ENCODE results near the gene BPIFA3.
A peak's percentile ranks its signal among the peaks of the same experiment; 100 is the strongest.

The BPIFA3 gene

DNA sequence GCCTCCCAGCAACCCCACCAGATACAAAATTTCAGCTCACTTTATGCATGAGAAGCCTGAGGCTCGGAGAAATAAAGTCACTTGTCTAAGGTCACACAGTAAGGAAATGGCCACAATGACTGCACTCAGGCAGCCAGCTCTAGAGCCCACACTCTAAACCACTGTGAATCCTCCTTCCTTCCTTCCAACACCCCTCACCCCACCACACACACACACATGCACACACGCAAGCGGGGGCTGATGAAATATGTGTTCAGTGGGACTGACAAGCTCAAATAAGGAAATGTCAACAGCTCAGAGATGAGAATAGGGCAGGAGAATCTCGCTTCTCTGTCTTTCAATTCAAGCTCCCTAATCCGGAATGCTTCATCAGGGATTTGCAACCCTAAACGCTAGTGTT is 12.7 kb downstream of the BPIFA3 start:
- no peak for DNase-seq

DNA sequence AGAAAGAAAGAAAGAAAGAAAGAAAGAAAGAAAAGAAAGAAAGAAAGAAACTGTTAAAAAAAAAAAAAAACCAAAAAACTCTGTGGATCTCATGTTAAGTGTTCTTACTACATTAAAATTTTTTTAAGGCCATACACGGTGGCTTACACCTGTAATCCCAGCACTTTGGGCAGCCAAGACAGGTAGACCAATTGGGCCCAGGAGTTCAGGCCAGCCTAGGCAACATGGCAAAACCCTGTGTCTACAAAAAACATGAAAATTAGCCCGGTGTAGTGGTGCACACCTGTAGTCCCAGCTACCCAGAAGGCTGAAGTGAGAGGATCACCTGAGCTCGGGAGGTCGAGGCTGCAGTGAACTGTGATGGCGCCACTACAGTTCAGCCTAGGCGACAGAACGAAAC is 14.1 kb downstream of the BPIFA3 start:
- DNase-seq: no peak

DNA sequence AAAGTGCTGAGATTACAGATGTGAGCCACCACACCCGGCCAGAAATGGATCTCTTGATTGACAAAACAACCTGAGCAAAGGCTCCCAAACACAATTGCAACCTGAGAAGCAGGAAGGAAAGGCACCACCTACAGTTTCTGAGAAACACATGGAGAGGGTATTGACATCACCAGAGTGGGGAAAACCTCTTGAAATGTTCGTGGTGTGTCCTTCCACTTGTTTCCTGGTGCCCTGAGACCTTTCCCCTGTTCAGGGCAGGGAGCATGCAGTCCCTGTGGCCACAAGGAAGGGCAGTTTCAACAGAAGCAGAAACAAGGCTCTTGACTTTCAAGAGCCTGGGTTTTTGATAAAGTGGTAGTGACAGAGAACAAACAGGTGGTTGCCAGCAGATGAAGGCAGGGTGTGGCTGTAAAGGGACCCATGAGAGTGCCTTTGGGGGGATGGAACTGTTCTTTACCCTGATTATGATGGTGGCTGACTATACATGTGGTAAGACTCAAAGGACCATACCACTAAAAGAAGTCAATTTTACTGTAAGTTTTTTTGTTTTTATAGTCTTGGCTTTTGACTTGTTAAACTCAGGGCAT is 15.4 kb downstream of the BPIFA3 start:
- DNase-seq: peak; percentile 54 to 82

DNA sequence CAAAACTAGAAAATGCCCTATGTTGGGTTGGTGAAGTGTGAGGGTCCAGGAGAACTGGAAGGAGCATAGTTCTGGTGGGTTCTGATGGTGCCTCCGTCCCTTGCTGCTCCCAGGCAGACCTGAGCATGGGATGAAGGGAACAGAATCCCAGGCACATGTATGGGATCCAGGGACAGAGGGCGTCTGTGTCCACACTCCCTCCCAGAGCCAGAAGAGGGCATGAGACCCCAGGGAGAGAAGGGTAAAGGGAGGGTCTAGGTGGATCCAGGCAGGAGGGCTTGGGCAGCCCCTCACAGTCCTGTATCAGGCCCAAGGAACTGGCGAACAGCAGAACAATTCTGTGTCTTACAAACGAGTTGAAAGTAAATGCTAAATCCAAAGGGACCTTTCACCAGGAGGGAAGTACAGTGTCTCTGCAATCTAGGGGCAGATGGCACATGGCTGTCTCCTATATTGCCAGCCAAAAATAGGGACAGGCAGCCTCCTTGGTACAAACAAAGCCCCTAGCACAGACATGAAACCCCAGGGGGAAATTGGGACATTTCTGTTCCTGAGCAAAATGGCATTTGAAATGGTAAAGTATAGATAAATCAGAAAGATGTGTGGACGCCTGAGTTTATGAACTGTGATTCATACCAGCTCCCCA is 16.1 kb downstream of the BPIFA3 start:
- no peak for DNase-seq

DNA sequence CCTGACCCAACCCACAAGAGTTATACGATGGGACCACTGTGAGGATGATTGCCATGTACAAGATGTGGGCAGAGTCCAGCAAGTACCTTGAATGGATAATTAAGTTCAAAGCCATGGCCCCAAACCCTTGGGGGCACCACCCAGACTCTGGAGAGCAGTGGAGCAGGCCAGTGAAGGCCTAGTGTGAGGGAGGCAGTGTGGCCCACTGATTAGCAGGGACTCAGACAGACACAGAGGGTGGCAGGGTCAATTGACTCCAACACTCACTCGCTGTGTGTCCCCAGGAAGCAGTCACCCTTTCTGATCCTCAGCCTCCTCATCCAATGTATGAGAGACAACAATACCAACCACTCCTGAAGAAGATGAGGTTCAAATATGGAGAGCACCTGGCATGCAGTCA is 16.9 kb downstream of the BPIFA3 start:
- DNase-seq: no peak

DNA sequence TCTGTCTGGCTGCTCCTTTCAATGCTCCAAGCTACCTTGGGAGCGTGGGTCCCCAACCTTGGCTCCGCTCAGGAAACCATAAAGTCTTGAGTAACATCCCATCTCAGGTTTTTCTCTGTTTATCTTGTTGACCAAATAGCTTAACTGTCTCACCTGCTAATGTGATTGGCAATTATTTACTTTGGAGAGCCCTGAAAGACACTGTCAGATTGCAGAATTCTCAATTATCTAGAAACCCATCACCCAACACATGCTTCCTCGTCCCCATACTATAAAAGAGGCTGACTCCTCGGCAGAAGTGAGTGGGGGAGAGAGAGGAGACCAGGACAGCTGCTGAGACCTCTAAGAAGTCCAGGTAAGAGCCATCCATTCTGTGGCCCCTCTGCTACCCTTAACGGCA is 18.5 kb downstream of the BPIFA3 start, which contains the start of gene BPIFA1:
Gene BPIFA1 (plus strand): TSS at position 301 of the 400 bp plus-strand sequence. CDS start 1,716 bp downstream, outside the sequence.
- DNase-seq: no peak

DNA sequence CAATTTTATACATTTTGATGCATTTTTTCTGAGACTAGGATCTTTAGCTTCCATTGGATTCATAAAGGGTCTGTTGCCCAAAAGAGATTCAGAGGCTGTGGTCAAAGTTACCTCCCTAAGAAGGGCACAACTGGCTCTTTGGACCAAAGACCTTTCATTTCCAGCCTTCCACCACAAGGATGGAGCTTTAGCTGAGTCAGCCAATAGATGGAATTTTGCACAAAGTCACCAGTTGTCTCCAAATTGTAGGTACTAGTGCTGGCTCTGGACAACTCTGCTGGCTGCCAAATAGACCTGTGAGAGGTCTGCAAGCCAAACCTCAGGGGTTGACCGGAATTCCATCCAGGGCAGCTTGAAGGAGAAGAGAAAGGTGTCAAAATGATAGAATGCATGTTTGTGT is 19.2 kb downstream of the BPIFA3 start:
- DNase-seq: no peak

DNA sequence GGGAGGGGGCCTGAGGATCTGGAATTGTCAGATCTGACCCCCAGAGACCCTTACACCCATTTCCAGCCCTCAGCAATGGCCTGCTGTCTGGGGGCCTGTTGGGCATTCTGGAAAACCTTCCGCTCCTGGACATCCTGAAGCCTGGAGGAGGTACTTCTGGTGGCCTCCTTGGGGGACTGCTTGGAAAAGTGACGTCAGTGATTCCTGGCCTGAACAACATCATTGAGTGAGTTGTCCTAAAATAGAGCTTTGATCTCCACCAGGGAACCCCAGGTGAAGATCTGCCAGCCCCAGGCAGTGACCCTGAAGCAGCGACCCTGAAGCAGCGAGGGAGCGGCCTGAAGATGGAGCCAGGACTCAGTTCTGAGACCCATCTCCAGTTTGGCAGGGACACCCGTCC is 20.8 kb downstream of the BPIFA3 start:
- DNase-seq: no peak

DNA sequence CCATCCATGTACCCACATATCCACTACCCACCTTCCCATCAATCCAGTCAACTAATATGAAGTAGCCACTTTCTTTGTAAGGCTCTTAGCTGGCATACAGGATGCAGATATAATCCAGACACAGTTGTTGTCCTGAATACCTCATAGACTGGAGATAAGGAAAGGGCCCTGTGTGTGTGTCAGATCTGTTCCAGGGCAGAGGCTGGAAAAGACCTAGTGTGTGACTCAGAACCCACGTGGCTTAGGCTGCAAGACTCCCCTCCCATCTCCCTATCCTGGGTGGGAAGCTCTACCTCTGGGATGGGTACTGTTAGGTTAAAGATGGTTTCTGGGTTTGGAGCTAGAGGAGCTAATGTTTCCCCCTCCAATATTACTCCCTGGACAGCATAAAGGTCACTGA is 22.3 kb downstream of the BPIFA3 start:
- no peak for DNase-seq

DNA sequence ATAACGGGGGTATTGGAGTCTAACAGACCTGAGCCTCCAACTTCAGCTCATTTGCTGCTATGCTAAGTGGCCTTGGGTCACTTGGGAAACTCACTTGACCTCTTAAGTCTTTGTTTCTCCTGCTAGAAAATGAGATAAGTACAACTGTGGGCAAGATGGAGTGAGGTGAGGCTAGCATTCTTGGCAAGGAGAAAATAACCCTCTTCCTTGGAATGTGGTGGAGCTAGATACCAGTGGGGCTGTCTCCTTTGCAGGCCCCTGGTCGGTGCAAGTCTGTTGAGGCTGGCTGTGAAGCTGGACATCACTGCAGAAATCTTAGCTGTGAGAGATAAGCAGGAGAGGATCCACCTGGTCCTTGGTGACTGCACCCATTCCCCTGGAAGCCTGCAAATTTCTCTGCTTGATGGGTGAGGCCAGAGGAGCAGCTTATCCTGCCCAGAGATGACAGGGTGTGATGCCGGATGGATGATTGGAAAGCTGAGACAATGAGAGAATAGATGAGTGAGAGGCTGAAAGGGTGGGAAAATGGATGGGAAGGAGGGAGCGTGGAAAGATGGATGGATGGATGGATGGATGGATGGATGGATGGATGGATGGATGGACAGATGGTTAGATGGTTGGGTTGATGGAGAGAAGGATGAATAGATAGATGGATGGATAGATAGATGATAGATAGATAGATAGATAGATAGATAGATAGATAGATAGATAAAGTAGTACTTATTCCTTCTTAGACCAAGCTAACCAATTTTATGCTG is 23.0 kb downstream of the BPIFA3 start:
- no peak for DNase-seq

DNA sequence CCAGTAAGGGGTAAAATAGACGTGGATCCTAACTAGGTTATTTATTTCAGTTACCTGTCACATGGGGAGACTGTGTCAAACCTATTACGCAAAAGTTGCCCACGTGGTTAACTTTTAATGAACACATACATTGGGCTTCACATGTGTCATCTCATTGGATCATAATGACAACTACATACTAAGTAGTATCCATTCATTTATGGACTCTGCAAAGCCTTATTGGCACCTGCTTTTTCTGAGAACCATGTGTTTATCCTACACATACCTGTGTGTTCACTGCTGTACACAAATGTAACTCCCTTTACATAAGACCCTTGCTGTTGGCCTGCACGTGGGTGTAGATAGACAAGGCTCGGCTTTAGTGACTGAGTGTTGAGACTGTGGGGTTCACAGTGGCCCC is 23.8 kb downstream of the BPIFA3 start:
- no peak for DNase-seq

DNA sequence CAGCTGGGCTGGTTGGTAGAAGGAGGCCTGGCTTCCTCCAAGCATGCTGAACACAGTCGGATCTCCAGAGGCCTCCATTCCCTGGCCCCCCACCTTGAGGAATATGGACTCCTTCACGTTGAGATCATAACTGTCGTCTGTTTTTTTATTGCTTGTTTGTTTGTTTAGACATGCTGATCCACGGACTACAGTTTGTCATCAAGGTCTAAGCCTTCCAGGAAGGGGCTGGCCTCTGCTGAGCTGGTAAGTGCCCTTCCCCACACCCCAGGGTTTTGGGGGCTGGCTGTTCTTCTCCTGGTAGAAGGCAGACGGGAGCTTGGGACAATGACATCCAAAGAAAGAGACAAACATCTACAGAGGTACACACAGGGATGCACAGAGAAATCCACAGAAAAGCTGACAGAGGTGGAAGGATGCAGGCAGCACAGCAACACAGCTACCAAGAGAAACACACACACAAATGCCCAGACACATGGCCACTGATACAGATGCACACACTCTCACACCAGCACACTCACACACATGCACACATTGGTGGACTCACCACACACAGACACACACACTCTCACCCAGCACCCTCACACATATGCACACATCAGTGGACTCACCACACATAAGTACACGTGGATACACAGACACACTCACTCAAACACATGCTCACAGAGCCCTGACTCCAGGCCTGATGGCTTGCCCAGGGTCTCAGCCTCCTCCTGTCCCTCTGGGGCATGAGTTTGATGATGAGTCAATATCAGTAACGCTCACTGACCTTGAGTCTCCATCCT is 25.4 kb downstream of the BPIFA3 start:
- DNase-seq: no peak

DNA sequence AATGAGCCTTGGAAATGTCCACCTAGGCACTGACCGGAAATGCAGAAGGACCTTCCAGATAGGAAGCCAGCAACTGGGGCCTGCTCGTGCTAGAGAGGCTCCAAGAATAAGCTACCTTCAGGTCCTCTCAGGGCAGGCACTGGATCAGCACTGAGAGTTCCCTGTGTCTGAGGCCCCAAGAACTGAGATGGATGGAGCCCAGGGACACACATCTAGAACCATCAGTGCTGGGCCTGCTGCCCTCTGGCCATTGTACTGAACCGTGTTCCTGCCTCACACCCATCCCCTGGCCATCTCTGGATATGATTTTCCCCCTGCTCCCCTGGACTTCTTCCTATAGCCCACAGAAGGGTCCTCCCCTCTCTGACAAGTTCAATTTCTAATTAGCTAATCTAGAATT is 28.9 kb downstream of the BPIFA3 start:
- no peak for DNase-seq

DNA sequence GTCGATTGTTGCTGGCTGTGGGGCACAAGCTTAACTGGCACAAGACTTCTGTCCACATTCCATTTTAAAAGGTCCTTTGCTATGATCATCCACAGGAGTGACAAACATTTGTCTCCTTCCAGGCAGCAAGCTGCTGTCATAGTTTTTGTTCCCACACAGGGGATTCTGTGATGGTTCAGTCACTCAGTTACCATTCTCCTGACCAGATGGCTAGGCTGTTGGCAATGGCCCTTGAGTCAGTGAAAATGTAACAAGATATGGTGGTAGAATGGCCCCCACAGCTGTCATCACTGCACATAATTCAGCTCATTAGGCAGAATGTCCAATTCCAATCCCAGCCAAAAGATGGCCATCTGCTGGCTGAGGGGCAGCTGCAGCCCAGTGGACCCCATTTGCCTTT is 32.3 kb downstream of the BPIFA3 start:
- DNase-seq: no peak

DNA sequence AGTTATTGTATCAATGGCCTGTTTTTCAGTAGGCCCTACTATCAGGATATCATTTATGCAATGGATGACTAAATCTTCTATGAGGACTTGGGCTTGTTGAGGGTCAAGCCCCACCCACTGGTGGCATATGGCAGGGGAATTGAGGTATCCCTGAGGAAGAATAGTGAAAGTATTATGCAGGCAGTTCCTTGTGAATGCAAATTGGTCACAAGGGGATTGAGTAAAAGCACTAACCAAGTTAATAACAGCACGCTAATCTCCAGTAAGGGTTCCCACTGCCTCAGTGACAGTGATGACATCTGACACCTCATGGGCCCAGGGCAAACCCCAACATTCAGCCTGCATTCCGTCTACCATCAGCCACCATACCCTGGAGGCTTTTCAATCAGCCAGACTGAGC is 33.5 kb downstream of the BPIFA3 start:
- no peak for DNase-seq

DNA sequence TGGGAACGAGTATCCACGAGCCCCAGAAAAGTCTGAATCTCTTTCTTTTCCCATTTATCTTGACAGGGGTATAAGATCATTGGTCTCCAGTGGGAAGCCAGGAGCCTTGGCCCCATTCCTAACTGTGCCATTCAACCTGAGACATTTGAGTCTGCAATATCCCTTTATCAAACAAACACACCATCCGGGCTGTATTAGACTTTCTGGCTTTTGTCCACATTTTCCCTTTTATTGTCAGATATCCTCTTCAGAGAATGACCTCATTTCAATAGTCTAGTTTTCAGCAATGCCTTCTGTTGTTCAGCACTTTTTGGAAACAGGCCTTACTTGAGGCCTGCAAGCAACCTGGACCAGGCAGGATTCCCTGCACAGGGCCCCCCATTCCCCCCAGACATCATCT is 34.3 kb downstream of the BPIFA3 start:
- no peak for DNase-seq

DNA sequence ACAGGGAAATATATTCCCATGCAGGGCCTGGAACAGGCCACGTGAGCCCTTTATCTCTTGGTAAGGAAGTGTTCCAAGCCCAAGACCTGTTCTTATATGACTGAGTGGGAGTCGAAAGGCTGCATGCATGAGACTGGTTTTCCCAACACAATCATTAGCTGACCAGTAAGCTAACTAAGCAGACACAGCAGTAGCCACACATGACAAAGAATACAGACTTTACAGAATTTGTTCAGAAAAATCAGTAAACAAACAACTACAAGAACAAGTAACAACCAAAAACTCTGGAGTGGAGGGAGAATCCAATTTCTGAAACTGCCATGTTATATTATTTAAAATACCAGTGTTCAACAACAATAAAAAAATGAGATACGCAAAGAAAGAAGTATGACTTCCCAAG is 35.3 kb downstream of the BPIFA3 start:
- DNase-seq: no peak

DNA sequence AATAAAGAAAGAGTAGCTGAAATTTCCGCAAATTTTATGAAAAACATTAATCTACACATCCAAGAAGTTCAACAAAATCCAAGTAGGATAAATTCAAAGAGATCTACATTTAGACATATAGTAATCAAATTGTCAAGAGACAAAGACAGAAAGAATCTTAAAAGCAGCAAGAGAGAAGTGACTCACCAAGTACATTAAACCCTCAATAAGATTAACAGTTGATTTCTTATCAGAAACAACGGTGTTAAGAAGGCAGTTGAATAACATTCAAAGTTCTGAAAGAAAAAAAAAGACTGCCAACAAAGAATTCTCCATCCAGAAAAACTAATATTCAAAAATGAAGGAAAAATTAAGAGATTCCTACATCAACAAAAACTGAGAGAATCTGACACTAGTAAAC is 37.9 kb downstream of the BPIFA3 start:
- no peak for DNase-seq

DNA sequence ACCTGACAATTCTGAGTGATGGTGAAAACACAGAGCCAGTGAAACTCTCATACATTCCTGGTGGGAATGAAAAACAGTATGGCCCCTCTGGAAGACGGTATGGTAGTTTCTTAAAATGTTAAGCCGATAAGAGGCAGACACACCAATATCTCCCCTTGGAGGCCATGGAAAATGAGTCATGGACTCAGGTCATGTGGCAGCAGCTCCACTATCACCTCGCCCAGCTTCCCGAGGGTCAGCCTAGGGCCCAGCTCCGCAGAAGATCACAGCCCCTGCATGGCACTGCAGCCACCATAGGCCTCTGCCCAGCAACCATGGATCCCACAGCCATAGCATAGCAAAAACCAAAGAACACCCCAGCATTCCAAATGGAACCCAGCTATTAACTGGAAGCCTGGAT is 40.1 kb downstream of the BPIFA3 start:
- DNase-seq: no peak

DNA sequence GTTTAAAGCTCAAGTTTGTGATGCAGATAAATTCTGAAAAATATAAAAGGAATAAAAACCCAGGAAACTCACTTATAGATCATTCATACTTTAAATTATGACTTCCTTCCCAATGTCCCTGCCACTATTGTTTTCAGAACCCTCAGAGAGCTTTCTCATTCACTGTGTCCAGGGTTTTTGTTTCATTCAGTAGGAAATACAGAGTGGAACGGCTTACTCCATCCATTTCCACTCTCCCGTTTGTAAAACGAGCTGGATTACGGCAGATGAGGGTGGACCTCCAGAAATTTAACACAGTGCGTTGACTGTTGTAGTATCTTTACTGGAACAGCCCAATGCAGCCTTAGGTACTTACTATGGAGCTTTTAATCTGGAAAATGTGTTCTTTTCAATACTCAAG is 42.2 kb downstream of the BPIFA3 start:
- DNase-seq: no peak

DNA sequence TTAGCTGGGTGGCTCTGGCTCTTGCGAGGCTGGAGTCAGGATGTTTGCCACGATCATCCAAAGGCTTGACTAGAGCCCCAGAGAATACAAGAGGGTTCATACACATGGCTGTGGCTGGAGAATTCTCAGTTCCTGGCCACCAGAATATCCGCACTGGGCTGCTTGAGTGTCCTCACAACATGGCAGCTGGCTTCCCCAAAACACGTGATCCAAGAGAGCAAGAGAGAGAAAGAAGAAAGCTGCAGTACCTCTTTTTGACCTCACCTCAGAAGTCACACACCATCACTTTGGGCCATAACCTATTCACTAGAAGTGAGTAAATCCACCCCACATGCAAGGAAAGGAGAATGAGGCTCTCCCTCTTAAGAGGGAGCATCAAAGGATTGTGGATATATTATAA is 44.3 kb downstream of the BPIFA3 start:
- no peak for DNase-seq

DNA sequence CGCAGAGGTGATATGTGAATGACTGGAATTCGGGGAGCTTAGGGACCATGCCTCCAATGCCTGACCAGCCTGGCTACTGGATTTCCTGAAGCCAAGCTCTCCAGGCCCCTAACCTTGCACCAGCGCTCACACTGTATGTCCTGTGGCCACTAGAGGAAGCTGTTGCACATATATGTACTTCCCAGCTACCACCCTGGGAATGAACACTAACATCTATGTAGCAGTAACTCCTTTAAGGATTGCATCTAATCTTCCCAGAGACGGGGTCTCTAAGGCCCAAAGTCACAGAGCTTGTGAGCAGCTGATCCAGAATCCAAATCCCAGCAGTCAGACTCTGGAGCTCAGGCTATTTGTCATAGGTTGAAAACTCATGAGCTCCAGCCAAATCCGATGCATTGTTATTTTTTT is 45.5 kb downstream of the BPIFA3 start:
- peak in 1 of 2 experiments; percentile 8 for DNase-seq

DNA sequence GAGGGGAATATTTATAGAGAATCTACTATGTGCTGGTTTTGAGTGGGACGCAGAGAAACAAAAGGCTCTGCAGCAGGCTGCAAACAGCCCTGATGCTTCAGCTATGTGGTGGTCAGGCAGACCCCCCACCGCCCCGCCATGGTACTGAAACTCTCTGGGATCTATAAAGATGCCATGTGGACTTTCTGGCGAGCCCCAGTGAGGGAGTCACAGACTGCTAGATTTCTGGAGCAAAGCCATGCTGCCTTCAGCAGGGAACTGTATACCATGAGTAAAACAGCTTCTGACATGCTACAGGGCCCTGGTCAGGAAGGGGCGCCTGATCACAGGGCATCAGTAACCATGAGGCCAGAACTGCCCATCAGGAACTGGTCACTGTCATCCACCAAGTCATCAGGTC is 46.6 kb downstream of the BPIFA3 start:
- DNase-seq: no peak

DNA sequence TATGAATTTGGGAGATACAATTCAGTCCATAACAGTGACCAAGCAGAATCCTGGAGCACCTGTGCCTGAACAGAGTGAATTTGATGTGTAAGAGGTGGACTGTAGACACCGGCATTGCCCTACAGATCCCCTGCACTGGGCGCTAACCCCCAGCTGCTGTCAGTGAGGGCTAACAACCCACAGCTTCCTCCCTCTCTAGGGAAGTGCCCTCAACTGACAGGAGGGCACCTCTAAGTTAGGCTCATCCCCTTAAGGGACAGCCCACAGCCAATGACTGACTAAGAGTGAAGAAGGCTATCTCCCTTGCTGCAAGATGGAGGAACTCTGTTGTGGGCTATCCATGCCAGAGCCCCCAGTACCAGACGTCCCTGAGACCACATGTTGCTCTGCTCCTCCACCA is 50.5 kb downstream of the BPIFA3 start:
- DNase-seq: no peak
